Measurements from ENCODE around the gene ZFPL1.

DNA sequence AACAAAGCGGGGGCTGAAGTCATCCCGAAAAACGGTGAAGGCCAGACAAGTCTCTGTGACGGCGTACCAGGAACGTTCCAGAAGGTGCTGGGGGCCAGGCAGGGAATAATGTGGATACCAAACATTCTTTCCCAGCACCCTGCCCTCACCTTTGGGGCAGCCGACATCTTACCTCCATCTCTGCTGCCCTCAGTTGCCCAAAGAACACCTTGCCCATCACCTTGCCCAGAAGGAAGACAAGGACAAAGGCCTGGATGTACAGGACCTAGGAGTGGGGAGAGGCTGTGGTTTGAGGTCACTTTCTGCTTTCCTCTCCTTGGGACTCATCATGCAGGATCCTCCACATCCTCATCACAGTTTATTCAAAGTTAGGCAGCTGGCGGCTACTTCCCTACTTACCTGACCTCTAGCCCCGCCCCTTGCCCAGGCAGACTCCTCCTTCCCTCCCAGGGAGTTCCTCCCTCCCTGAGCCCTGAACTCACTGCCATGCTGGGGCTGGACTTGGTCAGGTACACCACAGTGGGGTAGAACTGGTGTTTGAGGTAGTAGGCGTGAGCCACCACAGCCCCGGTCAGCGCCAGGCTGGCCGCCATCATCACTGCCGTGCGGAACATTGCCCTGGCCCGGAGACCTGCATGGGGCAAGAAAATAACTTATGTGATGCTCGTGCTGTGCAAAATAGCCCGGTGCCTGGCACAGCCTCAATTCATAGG, 49.1 kb downstream of the ZFPL1 start:
- TF ChIP-seq RAD21 (CRISPR knock-in tag; conservative IDR thresholded peaks at IDR 0.05 in 1 of 2, IDR thresholded peaks at IDR 0.05 in 1 of 2) = no peak
- TF ChIP-seq CCNT2 (IDR thresholded peaks at IDR 0.05; ENCODE audit: borderline replicate concordance, extremely low read depth, insufficient read length, low read depth, low read length) = no peak
- TF ChIP-seq CBX5 (IDR thresholded peaks at IDR 0.05; ENCODE audit: borderline replicate concordance, low read depth) = no peak
- TF ChIP-seq, protein P1, sequence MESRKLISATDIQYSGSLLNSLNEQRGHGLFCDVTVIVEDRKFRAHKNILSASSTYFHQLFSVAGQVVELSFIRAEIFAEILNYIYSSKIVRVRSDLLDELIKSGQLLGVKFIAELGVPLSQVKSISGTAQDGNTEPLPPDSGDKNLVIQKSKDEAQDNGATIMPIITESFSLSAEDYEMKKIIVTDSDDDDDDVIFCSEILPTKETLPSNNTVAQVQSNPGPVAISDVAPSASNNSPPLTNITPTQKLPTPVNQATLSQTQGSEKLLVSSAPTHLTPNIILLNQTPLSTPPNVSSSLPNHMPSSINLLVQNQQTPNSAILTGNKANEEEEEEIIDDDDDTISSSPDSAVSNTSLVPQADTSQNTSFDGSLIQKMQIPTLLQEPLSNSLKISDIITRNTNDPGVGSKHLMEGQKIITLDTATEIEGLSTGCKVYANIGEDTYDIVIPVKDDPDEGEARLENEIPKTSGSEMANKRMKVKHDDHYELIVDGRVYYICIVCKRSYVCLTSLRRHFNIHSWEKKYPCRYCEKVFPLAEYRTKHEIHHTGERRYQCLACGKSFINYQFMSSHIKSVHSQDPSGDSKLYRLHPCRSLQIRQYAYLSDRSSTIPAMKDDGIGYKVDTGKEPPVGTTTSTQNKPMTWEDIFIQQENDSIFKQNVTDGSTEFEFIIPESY (CRISPR knock-in tag; IDR thresholded peaks at IDR 0.05) = no peak
- TF ChIP-seq EZH2 (IDR thresholded peaks at IDR 0.05; ENCODE audit: borderline replicate concordance, low read depth, low read length) = no peak
- peak; percentile 84; the same call in 1 of the 2 replicates for TF ChIP-seq SPI1 (IDR thresholded peaks at IDR 0.05; ENCODE audit: borderline replicate concordance, low read depth, low read length)
- TF ChIP-seq, protein P2, sequence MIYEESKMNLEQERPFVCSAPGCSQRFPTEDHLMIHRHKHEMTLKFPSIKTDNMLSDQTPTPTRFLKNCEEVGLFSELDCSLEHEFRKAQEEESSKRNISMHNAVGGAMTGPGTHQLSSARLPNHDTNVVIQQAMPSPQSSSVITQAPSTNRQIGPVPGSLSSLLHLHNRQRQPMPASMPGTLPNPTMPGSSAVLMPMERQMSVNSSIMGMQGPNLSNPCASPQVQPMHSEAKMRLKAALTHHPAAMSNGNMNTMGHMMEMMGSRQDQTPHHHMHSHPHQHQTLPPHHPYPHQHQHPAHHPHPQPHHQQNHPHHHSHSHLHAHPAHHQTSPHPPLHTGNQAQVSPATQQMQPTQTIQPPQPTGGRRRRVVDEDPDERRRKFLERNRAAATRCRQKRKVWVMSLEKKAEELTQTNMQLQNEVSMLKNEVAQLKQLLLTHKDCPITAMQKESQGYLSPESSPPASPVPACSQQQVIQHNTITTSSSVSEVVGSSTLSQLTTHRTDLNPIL (CRISPR knock-in tag; IDR thresholded peaks at IDR 0.05) = no peak
- TF ChIP-seq ZNF75A (CRISPR knock-in tag; IDR thresholded peaks at IDR 0.05) = no peak
- no peak for TF ChIP-seq ETS2 (tag; IDR thresholded peaks at IDR 0.05; ENCODE audit: borderline replicate concordance, poor library complexity, severe bottlenecking)
- no peak for TF ChIP-seq TCF7L2 (IDR thresholded peaks at IDR 0.05; ENCODE audit: low read depth, low read length)
- TF ChIP-seq MAFK (IDR thresholded peaks at IDR 0.05; ENCODE audit: low read length) = no peak

Data from K562 (cell line).